ENCODE measurements around the gene ERCC4.

ERCC4 gene

DNA sequence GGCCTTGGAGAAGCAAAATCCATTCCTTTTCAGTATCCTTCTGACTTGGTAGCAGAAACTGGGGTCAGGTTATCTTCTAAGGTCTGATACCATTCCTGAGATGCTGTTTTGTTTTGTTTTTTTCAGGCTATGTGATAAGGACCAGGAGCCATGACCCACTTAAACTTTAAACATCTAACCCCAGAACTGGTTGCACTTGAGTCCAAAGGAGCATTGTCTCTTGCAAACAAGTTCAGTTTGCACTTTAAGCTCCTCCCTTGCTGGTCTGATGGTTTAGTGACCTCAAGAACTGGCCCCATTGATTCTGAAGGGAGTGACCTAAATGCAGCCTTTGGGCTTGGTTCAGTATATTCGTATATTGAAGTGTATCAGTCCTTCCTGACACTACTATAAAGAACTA, 75.2 kb downstream of the ERCC4 start:
- DNase-seq = no peak

DNA sequence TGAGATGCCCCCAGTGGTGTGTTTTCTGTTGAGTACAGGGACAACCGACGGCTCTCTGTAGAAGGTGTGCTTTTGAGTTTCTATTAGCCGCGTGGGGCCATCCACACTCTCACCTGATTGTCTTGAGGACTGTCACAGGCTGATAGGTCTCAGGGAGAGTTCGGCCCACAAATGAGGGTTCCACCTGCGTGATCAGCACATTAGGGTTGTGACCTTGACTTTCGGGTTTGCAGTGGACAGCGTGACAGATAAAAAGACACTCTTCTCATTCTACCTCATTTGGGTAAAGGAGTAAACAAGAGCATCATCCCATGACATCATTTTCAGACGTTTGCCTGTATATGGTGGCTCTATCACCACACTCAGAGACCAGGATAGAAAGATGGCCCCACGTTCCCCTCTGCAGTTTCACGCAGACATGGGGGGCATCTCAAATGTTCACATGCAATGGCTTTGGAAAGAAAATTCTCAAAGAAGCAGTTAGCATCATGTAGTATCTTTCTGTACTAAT, 76.9 kb downstream of the ERCC4 start:
- DNase-seq = no peak

GRCh38 chr16:13997526-13997925, 77.6 kb downstream of the ERCC4 start:
- DNase-seq = no peak

GRCh38 chr16:13997933-13998332, 78.0 kb downstream of the ERCC4 start:
- peak; percentile 57 for DNase-seq

DNA sequence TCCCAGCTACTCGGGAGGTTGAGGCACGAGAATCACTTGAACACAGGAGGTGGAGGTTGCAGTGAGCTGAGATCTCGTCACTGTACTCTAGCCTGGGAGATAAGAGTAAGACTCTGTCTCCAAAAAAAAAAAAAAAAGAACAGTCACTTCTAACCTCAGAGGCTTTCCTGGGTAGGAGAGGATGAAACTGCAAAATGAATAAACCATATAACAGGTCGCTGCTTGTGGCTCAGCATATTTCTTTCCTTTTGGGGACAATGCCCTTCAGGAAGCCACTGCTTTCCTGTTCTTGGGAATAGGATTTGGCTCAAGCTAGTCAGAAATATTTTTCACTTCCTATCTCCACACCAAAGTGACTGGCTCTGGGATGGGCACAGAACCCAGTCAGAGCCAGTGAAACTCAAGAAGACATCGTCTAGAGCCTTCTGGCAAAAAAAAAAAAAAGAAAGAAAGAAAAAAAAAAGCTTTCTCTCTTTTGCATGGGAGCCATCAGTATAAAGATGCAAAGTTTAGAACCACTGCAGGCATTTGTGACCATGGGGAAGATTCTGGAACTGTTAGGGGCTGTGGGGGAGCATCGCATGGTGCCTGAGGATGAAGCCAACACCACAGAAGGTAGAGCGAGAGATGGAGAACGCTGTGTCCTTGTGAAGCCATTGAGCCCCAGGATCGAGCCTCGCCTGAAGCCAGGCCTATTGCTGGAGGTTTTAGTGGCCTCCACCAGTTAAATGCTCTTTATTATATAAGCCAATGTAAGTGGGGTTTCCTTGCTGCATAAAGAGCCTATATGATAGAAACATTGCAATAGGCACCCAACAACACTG, 79.3 kb downstream of the ERCC4 start:
- DNase-seq = peak; percentile 55

- peak; percentile 54 for DNase-seq
These were observed 80.0 kb downstream of the ERCC4 start for GRCh38 chr16:13999895-14000425.

GRCh38 chr16:14001521-14001920, 81.6 kb downstream of the ERCC4 start:
- DNase-seq = no peak
